ENCODE results near the gene PRXL2C. TPM values are rescaled to one million over a fixed set of nuclear protein-coding genes. Genes with fewer than 3 reads are reported as not detected.

Gene PRXL2C
- total and polyA plus RNA-seq, 2 of the 8 experiments (the other 6 are each of a cell fraction or from before 2014, with no cell fraction given), result 2.8 to 7.3 TPM

DNA sequence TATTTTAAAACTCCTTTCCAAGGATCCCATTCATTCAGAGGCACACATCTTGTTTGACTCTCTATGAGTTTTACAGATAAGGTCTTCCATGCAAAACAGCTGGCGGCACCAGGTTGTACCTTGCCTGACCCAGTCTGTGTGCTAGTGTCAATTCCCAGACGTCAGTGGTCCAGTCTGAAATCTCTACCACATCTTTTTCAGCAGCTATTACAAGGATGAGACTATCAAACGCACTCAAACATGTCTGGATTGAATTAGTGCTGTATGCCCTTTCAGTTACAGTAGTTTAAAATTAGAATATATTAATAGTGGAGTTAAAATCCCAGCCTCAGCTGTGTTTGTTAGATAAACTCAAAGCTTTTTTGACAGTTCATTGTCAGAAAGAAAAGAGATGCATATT lies 47.1 kb downstream of the PRXL2C start:
- TF ChIP-seq CREB1 (IDR thresholded peaks at IDR 0.05) (no peak), RBBP5 (IDR thresholded peaks at IDR 0.05; ENCODE audit: borderline replicate concordance, low read depth, low read length) (no peak), GABPA (IDR thresholded peaks at IDR 0.05; ENCODE audit: borderline replicate concordance, insufficient read depth, low read length) (no peak)
- TF ChIP-seq, protein P1, sequence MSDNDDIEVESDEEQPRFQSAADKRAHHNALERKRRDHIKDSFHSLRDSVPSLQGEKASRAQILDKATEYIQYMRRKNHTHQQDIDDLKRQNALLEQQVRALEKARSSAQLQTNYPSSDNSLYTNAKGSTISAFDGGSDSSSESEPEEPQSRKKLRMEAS (IDR thresholded peaks at IDR 0.05), result no peak
- Histone ChIP-seq H4K5ac (ENCODE audit: insufficient read length, low read depth, low read length) (no peak overlapping the region), H4K8ac (ENCODE audit: extremely low read depth, insufficient read depth, low read length) (no peak overlapping the region), H3K18ac (ENCODE audit: extremely low read depth, low read length) (no peak overlapping the region), H2AK5ac (ENCODE audit: low read depth, low read length) (no peak overlapping the region), H3K4me2 (ENCODE audit: insufficient read depth in 1 of 2, low read depth in 2 of 2, low read length in 2 of 2) (no peak overlapping the region), H4K91ac (replicated peaks; ENCODE audit: insufficient read length, low read length) (no peak overlapping the region), H3K23me2 (ENCODE audit: low read depth, low read length) (no peaks in the 10 kb centered on the region; the same call in 1 of the 2 replicates), H2BK15ac (ENCODE audit: low read length) (no peak overlapping the region), H2BK12ac (ENCODE audit: low read depth, low read length) (no peak overlapping the region), H3K9ac (replicated peaks in 1 of 4; ENCODE audit: extremely low read depth in 1 of 4, low read depth in 3 of 4, low read length in 3 of 4) (no peak overlapping the region), H3K79me2 (ENCODE audit: control insufficient read depth in 1 of 2, insufficient read depth in 2 of 2, low read length in 2 of 2) (peaks cover 0 to 75% of the 10 kb centered on the region in 2 experiments; a peak in 2 of 4 replicates), H2BK120ac (replicated peaks; ENCODE audit: low read depth, low read length) (no peak overlapping the region), H3K27ac (ENCODE audit: low read depth, low read length) (no peak overlapping the region), H3K4me3 (ENCODE audit: extremely low read depth in 1 of 4, insufficient read depth in 2 of 4, low read depth in 3 of 4, low read length in 4 of 4) (no peak overlapping the region), H3K14ac (ENCODE audit: insufficient read length) (no peak overlapping the region), H2BK5ac (ENCODE audit: low read depth, low read length) (no peak overlapping the region), H3K23ac (ENCODE audit: insufficient read length) (no peak overlapping the region), H3K56ac (replicated peaks; ENCODE audit: insufficient read length, low read depth, low read length) (no peak overlapping the region), H3K4me1 (replicated peaks in 1 of 4; ENCODE audit: control insufficient read depth in 3 of 4, insufficient read depth in 4 of 4, low read length in 3 of 4) (peaks cover 5 to 11% (median 6%) of the 10 kb centered on the region in 4 experiments), H3K4ac (replicated peaks; ENCODE audit: insufficient read length, low read depth, low read length) (no peak overlapping the region), H2AFZ (ENCODE audit: low read length) (no peak overlapping the region), H4K20me1 (replicated peaks in 1 of 2; ENCODE audit: control insufficient read depth in 1 of 2, insufficient read depth in 2 of 2, low read length in 2 of 2) (peaks cover 0 to 5% of the 10 kb centered on the region in 2 experiments), H2BK20ac (ENCODE audit: low read length) (no peak overlapping the region), H3K36me3 (ENCODE audit: control insufficient read depth in 2 of 4, insufficient read depth in 4 of 4, low read length in 3 of 4) (no peaks in the 10 kb centered on the region), H3K79me1 (ENCODE audit: low read depth, low read length) (peaks cover 7% of the 10 kb centered on the region; the same call in 1 of the 2 replicates), H3K9me3 (ENCODE audit: insufficient read depth in 2 of 2, low read depth in 1 of 2, low read length in 1 of 2) (no peaks in the 10 kb centered on the region), H3K27me3 (replicated peaks in 1 of 4; ENCODE audit: control insufficient read depth in 3 of 4, extremely low read depth in 1 of 4, insufficient read depth in 3 of 4, low read length in 3 of 4) (no peaks in the 10 kb centered on the region)
- FAIRE-seq, result no peak
- WGBS, 2 experiments (ENCODE audit: extremely low coverage in 1 of 2, insufficient coverage in 1 of 2, insufficient read length in 1 of 2, insufficient replicate concordance in 2 of 2, low coverage in 1 of 2, low lambda C conversion rate in 2 of 2, missing lambda C conversion rate in 1 of 2), result 75% methylated on average over 3 of the region's 3 CpGs; no CpG with 5 or more reads in 1 of the 2 experiments
- POLR2A ChIA-PET (ENCODE audit: partially characterized antibody), result interaction anchor here (1.8 kb wide), 1 partner anchor 11 kb away, joined by 6 read pairs; no protein-coding TSS in a partner anchor
- DNase-seq (ENCODE audit: low read depth in 1 of 2, low spot score in 2 of 2), result no peak
- CTCF ChIA-PET (ENCODE audit: partially characterized antibody), result interaction anchor here (0.9 kb wide), 1 partner anchor 11 kb away, joined by 4 read pairs; no protein-coding TSS in a partner anchor
